GM19468 (cell line): Measurements from ENCODE around the gene BET1L.
"Not testable (repeated sequence)": the region's sequence is repeated elsewhere in the genome, so short reads cannot be mapped to it uniquely, and the experiment has no call there.

Experiments used
- ATAC-seq: cut with Tn5 transposase; IDR thresholded peaks from one replicate; pipeline ENCODE4 v1.9.1; 2021; ENCODE audit warnings: mild to moderate bottlenecking, moderate library complexity, moderate number of reproducible peaks; ENCODE audit not compliant: unreplicated experiment; ENCODE audit errors: extremely low read depth

The BET1L gene, protein sequence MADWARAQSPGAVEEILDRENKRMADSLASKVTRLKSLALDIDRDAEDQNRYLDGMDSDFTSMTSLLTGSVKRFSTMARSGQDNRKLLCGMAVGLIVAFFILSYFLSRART

DNA sequence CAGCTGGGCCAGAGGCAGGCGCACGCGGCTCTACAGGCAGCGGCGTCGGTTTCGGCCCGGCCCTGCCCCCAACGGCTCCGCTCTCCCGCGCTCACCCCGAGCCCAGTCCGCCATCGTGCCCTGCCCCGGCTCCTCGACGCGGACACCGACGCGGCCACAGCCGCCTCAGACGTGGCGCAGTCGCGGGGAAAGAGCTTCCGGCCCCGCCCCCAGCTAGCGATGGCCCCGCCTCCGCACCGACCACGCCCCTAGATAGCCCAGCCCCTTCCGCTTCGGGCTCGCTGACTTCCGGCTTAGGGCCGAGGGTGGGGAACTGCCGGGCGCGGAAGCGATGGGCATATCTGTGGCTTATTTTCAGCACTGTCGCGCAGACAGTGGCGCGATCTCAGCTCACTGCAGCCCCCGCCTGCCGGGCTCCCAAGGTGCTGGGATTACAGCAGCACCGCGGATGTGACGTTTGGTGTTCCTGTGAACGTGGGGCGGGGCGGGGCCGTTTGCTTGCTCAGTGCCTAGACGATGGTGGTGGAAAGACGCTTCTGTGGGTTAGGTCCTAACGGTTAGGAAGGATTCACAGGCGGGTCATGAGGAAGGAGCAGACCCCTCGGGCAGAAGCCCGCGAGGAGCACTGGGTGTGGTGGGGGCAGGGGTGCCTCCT, at the start of gene BET1L, which contains the start of gene RIC8A:
TSS of gene BET1L (minus strand) at position 192 of the 655 bp plus-strand sequence. CDS start at position 114, 78 bp downstream.
TSS of gene RIC8A (plus strand) at position 501 of the 655 bp plus-strand sequence. CDS start 1,147 bp downstream, outside the sequence.
- ATAC-seq, result peak; percentile 59

DNA sequence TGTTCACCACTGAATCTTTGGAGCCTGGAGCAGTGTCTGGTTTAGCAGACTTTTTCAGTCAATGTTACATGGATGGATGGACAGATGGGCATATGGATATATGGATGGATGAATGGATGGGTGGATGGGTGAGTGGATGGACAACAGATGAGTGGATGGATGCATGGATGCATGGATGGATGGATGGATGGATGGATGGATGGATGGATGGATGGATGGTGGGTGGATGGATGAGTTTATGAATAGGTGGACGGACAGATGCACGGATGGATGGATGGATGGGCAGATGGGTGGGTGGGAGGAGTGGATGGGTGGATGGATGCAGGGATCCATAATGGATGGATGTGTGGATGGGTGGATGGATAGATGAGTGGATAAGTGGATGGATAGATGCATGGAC, 48.6 kb upstream of the BET1L start:
- ATAC-seq, result no peak

DNA sequence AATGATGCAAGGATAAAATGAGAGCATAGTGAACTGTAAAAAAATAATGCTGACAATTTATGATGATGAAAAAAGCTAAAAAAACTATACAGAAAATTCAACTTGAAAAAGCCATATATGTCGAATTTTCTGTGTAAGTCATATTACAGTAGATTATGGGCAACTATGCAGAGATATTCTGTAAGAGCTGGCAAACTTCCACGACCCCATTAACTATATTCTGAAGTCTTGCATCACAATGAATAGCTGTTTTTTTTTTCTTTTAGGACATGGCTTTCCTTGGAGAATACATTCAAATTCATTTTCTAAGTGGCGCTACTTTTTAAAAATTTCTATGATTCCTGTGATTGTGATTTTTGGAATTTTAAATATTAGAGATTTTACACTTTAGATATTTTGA, 48.0 kb upstream of the BET1L start:
- no peak for ATAC-seq

DNA sequence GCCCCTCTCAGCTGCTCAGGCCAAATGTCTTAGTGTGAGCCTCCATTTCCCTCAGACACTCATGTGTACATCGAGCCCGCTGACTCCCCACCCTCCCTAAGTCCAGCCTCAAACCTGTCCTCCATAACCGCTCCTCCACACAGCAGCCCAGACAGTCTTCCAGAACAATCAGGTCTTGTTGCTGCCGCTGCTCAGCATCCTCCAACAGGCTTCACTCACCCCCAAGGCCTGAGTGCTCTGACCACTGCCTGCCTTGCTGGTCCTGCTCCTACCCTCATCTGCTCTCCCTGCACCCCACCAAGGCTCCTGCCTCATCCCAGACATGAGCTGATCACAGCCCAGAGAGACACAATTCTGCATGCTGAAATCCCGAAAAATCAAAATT, 46.7 kb upstream of the BET1L start:
- ATAC-seq, result no peak

DNA sequence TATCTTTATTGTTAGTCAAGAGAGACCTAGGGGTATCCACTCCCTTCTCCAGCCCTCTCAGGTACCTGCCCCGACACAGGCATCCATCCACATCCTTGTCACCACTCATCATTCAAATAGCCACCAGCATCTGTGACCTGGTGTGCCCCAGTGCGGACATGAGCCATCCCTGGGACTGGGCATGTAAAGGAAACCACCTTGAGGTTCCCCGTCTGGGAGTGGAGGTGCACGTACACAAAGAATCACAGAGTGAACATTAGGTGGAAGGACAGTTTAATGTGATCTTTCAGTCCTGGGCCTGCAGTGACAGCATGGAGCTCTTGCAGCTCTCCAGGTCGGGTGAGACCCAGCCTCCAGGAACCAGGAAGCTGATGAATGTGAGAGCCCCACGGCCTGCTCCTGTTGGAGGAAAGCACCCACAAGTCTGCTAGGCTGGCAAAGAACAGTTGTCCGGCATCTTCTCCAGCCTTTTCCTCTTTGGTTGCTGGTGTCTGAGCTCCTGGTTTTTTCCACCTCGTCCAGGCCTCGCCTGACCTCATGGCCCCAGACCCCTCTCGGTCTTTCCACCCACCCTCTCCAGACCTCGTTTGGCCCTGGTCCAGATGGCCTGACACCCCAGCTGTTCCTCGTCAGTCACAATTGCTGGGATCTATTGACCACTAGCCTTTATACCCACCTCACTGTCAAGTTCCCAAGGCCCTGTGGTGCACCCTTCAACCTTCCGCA, 46.1 kb upstream of the BET1L start:
- no peak for ATAC-seq

DNA sequence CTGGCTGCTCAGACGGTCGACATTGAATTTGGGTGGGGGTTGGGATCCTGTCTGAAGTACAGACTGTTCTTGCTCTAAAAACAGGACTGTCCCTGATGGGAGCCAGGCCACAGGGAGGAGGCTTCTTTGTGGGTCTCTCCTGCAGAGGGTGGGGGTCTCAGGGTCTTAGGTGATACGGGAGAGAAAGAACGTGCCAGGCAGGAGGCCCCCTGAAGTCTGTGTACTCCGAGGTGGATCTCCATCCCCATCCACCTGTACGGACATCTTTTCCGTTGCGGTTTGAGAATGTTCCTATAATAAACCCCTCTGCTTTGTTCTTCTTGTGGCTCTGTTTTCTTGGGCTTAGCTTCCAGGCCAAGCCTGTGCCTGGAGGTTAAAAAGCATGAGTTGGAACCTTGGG, 45.5 kb upstream of the BET1L start:
- ATAC-seq, result no peak

DNA sequence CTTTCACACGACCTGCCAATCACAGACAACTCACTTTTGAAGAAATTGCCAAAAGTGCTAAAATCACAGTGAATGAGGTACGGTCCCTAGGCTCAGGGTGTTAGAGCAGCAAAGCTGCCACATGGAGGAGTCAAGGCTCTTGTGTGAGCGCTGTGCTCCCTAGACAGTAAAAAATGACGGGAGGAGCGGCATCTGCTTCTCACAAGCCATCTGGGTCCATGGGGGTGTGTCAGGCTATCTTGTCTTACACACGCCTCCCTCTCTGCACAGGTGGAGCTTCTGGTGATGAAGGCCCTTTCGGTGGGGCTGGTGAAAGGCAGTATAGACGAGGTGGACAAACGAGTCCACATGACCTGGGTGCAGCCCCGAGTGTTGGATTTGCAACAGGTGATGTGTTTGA, 44.4 kb upstream of the BET1L start:
- no peak for ATAC-seq

DNA sequence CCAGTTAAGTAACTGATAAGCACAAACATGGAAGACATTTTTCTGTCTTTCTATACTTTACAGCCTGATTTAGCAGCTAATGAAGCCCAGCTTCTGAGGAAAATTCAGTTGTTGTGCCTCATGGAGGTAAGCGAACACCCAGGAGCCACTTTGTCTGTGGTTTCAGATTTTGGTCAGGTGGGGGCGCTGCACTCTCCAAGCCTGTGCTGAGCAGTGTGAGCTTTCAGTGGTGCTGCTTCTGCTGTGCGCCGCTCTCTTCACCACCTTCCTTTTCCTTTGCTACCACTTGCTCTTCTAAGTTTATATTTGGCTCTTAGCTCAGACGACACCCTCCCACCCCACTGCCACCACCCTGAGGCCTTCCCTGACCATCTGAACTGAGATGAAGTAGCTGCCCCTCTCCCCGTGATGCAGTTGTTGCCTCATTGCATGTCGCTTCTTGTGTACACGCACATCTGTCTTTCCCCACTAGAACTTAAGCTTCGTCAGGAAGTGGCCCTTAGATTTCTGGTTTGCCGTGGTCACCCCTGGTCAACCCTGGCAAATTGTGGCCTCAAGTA, 43.6 kb upstream of the BET1L start:
- no peak for ATAC-seq

DNA sequence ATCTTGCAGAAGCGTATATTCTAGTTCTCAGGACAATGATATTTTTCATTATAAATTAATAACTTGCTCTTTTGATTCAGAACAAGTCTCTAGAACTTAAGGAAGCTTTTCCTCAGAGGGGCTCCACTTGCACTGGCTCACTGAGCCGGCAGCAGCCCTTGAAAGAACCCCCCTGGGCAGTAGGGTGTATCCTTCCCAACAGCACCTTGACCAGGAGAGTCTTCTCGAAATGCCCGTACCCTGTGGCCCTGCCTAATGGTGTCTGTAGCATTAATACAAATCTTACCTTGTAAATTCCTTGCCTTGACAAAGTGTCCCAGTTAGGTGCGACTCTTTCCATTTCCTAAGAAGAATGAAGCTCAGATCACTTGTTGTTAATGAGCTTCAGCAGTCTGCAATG, 43.1 kb upstream of the BET1L start:
- no peak for ATAC-seq

DNA sequence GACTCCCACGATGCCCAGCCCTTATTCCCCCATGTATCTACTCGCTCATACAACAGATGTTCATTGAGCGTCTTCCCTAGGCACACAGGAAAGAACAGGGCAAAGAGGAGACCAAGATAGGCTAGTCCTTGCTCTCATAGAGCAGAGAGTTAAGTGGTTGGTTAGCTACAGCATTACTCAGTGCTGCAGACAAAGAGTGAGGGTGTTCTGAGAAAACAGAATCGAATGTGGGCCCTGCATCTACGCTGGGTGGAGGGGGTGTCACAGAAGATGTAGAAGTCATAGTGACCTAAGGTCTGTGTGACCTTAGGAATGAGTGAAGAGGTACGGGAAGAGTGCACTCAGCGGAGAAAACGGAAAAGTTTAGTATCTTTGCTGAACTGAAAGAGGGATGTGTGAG, 41.9 kb upstream of the BET1L start:
- no peak for ATAC-seq

DNA sequence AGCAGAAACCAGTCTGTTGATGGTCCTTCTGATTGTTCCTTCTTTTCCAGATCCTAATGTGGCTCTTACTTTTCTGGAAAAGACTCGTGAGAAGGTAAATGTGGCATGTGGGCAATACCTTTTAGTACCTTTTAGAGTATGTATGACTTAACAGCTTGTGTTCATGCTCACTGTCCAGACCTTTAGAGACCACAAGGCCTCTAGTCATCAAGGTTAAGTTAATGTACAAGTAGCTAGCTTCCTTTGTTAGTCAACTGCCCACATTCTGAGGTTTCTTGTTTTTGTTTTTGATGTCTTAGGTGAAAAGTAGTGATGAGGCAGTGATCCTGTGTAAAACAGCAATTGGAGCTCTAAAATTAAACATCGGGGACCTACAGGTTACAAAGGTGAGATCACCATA, 37.2 kb upstream of the BET1L start:
- no peak for ATAC-seq

DNA sequence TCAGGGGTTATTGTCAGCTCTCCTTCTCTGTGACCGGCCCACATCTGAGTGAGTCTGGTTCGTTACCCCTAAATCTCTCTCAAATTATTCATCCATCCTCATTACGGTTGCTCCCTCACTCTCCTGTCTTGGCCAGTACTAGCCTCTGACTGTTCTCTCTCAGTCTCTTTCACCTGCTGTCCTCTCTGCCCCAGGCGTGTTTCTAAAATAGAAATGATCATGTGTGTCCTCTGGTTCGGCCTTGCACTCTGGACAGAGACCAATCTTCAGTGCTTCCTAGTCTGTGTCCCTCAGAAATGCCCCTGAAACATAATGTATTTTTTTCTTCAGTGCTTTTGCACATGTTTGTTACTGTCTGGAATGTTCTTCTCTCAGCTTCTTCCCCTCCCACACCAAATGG, 34.4 kb upstream of the BET1L start:
- ATAC-seq, result no peak

DNA sequence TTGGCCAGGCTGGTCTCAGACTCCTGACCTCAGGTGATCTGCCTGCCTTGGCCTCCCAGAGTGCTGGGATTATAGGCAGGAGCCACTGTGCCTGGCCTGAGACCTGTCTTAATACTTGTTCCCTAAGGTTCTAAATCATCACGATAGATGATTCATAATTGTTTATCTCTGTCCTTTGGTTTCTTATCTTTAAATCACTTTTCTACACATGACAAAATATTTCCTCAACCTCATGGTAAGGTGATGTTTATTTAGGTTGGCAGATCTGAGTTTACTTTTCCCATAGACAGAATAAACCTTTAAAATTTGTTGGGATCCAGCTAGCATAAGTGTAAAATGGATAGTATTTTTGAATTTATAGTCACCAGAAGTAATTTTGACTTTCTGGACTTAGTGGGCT, 33.1 kb upstream of the BET1L start:
- ATAC-seq, result no peak

DNA sequence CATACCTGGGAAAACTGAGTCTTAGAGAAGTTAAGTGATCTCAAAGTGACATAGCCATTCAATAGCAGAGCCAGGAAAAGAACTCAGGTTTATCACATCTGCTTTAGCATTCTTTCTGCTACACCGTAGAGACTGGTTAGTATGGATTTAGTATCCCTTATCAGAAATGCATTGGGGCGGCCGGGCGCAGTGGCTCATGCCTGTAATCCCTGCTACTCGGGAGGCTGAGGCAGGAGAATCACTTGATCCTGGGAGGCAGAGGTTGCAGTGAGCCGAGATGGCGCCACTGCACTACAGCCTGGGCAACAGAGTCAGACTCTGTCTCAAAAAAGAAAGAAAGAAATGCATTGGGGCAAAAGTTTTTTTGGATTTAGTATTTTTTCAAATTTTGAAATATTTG, 31.1 kb upstream of the BET1L start:
- ATAC-seq, result not testable (repeated sequence)

DNA sequence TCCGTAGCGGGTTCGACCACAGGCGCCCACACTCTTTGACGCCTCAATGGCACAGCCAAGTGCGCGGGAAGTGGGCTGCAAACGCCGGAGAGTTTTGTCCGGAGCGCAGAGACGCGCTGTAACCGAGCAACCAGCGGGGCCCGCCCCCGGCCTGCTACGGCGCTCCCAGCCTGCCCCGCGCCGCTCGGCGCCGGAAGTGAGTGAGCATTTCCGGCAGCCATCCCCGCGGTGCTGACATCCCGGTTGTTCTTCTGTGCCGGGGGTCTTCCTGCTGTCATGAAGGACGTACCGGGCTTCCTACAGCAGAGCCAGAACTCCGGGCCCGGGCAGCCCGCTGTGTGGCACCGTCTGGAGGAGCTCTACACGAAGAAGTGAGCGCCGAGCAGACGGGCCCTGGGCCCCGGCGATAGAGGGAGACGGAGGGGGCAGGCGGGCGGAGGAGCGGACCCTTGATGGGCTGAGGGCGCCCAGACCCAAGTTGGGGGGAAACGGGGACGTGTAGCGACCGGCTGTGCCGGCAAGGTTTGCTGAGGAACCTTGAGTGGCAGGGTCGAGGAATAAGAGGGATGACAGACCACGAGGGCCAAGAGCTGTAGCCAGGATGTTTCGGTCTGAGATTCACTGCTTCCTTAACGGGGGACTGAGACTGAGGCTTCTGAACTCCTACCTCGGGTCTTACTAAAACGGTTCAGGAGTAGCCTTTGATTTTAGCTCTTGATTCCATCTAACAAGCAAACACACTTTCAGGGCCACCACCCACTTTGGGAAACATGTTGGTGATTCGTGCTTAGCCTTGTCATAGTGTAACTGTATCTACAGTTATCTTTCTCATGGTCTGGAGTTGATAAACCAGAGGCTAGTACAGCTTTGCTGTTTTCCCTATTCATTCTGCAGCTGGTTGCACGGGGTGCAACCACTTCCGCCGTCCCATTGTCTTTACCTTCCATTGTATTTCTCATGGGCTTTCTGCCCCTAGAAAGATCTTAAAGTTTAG, 29.9 kb upstream of the BET1L start, which contains the start of gene PSMD13:
TSS of gene PSMD13 (plus strand) at position 203 of the 994 bp plus-strand sequence. CDS start at position 277, 74 bp downstream.
- peak; percentile 64 for ATAC-seq

DNA sequence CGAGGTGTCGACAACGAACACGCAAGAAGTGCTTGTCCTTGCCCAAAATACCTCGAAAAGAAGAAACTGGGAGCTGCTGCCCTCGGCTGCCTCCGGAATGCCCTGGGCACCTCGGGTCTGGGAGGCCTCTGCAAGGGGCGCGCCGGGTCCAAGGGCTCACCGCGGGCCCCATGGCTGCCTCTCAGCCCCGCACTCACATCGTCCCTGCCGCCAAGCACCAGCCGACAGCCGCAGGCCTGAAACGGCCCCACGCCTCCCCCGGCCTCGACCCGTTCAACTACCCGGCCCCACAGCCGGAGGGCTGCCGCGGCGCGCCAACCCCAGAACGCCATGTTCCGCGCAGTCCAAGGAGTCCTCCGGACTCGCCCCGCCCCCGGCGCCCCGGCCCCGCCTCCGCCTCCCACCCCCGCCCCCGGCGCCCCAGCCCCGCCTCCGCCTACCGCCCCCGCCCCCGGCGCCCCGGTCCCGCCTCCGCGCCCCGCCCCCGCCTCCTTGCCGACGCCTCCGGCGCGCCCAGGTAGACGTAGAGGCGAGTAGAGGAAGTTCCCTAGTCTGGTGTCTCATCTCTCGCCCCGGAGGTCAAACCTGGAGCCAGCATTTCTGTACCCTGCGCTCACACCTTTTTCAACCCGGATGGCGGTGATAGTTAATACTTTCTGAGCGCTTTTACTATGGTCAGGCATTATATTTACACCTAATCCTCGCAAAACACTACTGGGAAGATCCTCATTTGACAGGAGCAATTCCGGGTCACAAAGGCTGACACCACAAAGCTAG, 29.0 kb upstream of the BET1L start, which contains the start of gene SIRT3:
TSS of gene SIRT3 (minus strand) at position 346 of the 777 bp plus-strand sequence. CDS start at position 332, 14 bp downstream.
- ATAC-seq, result peak; percentile 26

DNA sequence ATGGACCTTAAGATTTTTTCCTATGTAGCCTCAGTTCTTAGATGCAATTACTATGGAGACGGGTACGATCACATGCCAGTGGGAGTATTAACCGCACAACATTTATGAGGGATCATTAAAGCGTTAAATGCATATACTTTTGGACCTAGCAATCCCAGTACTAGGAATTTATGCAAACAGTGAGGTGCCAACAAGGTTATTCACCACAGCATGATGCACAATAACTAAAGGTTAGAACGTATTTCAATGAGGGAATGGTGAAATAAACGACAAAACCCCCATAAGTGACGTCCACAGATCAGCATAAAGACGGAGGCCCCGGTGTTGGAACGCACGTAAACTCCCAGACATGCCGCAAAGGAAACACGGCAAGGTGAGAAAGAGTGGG, 28.4 kb upstream of the BET1L start:
- no peak for ATAC-seq

DNA sequence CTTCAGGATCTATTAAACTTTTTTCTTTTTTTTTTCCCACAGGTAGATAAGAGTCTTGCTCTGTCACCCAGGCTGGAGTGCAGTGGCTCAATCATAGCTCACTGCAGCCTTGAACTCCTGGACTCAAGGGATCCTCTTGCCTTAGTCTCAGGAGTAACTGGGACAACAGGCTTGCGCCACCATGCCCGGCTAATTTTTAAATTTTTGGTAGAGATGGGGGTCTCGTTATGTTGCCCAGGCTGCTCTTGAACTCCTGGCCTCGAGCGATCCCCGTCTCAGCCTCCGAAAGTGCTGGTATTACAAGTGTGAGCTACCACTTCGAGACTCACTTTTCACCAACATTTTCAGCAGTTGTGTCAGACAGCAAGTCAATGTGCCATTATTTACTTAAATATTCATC, 28.0 kb upstream of the BET1L start:
- no peak for ATAC-seq
